IPS-15b (cell line): ENCODE measurements around the gene CEP170B.
A peak's percentile ranks its signal among the peaks of the same experiment; 100 is the strongest.

Source experiments
- H3K27me3 ChIP-seq: one replicate; pipeline ENCODE4 v1.6.1; 2013; ENCODE audit warnings: low read length; ENCODE audit not compliant: control insufficient read depth, insufficient read depth
- H3K36me3 ChIP-seq: one replicate; pipeline ENCODE4 v1.6.1; 2013; ENCODE audit warnings: low read length; ENCODE audit not compliant: control insufficient read depth, insufficient read depth
- H3K4me1 ChIP-seq: one replicate; pipeline ENCODE4 v1.6.1; 2013; ENCODE audit warnings: mild to moderate bottlenecking, low read length; ENCODE audit not compliant: control insufficient read depth, insufficient read depth
- H3K4me3 ChIP-seq: one replicate; pipeline ENCODE4 v1.5.1; 2013; ENCODE audit warnings: low read depth, low read length
- H3K9ac ChIP-seq: one replicate; pipeline ENCODE4 v1.6.1; 2013; ENCODE audit warnings: low read depth, mild to moderate bottlenecking, low read length
- H3K9me3 ChIP-seq: one replicate; pipeline ENCODE4 v1.6.1; 2013; ENCODE audit warnings: mild to moderate bottlenecking, low read length; ENCODE audit not compliant: control insufficient read depth, insufficient read depth

Gene CEP170B

GRCh38 chr14:104931771-104932675, 67.0 kb downstream of the CEP170B start:
- H3K4me1 ChIP-seq, result no peaks in the 10 kb centered on the region
- H3K4me3 ChIP-seq, result peak overlapping the region; percentile 46
- no peak overlapping the region for H3K9ac ChIP-seq
- no peaks in the 10 kb centered on the region for H3K9me3 ChIP-seq
- H3K36me3 ChIP-seq, result no peaks in the 10 kb centered on the region
- peaks cover 44% of the 10 kb centered on the region for H3K27me3 ChIP-seq

GRCh38 chr14:104932676-104933631, 67.9 kb downstream of the CEP170B start:
- Histone ChIP-seq H3K27me3 (peaks cover 53% of the 10 kb centered on the region), H3K9ac (no peak overlapping the region), H3K4me3 (peak overlapping the region; percentile 46), H3K36me3 (no peaks in the 10 kb centered on the region), H3K9me3 (no peaks in the 10 kb centered on the region), H3K4me1 (no peaks in the 10 kb centered on the region)

DNA sequence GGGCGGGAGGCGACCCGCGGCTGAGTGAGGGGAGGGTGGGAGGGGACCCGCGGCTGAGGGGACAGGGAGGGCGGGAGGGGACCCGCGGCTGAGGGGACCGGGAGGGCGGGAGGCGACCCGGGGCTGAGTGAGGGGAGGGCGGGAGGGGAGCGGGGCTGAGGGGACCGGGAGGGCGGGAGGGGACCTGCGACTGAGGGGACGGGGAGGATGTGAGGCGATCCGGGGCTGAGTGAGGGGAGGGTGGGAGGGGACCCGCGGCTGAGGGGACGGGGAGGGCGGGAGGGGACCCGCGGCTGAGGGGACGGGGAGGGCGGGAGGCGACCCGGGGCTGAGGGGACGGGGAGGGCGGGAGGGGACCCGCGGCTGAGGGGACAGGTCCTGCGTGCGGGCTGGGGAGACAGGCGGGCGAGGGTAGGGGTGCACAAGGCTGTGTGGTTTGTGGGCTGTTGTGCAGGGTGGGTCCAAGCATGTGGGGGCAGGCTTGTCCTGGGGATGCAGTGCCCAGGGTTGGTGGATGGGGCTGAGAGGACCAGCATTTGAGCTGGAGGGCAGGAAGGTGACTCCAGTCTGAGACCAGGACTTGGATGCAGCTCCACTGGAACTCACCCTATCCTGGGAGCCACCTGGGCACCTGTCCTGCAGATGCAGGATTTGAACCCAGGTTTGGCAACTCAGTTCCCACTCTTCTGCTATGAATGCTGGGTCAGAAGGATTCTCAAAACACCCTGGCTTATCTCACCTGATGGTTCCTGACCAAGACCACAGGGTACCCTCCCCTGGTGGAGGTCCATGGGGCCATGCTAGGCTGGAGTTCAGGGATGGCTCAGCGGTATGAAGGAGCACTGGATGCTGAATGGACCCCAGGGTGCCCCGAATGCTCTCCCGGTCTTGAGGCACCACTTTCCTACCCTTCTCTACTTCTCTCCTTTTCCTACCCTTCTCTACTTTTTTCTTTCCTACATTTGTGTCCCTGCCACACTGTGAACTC, 69.0 kb downstream of the CEP170B start:
- H3K4me1 ChIP-seq, result no peaks in the 10 kb centered on the region

DNA sequence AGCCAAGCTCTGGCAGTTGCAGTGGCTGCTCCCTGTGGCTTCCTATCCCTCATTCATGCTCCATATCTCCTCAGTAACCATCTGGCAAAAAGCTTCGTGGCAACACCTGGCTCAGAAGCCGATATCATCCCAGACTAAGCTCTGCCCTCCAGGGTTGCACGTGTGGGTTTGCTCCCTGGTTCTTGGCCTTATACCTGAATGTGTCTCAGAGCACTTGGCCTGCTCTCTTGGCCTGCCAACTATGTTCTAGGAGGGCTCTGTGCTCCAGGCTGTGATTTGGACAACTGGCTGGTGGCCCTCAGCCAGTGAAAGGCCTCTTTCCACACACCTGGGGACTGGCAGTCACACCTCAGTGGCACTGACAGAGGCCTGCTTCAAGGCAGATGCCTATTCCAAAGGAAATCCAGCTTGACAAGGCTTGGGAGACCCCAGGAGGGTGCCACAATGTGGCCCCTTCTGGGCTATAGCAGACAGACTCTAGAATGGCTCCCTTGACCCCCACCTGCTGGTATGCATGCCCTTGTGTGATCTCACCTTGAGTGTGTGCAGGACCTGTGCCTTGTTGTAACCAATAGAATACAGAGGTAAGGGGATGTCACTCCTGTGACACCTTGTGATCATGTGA, 70.1 kb downstream of the CEP170B start:
- no peaks in the 10 kb centered on the region for H3K4me1 ChIP-seq
- H3K36me3 ChIP-seq, result no peaks in the 10 kb centered on the region
- H3K9me3 ChIP-seq, result no peaks in the 10 kb centered on the region
- H3K27me3 ChIP-seq, result peaks cover 54% of the 10 kb centered on the region
- no peak overlapping the region for H3K9ac ChIP-seq
- H3K4me3 ChIP-seq, result no peak overlapping the region

More for the DNA sequence above, 69.0 kb downstream of the CEP170B start:
- Histone ChIP-seq H3K4me3 (peak overlapping the region; percentile 47), H3K9ac (no peak overlapping the region), H3K9me3 (no peaks in the 10 kb centered on the region), H3K36me3 (no peaks in the 10 kb centered on the region), H3K27me3 (peaks cover 57% of the 10 kb centered on the region)

GRCh38 chr14:104935955-104936354, 70.9 kb downstream of the CEP170B start:
- no peaks in the 10 kb centered on the region for H3K36me3 ChIP-seq

DNA sequence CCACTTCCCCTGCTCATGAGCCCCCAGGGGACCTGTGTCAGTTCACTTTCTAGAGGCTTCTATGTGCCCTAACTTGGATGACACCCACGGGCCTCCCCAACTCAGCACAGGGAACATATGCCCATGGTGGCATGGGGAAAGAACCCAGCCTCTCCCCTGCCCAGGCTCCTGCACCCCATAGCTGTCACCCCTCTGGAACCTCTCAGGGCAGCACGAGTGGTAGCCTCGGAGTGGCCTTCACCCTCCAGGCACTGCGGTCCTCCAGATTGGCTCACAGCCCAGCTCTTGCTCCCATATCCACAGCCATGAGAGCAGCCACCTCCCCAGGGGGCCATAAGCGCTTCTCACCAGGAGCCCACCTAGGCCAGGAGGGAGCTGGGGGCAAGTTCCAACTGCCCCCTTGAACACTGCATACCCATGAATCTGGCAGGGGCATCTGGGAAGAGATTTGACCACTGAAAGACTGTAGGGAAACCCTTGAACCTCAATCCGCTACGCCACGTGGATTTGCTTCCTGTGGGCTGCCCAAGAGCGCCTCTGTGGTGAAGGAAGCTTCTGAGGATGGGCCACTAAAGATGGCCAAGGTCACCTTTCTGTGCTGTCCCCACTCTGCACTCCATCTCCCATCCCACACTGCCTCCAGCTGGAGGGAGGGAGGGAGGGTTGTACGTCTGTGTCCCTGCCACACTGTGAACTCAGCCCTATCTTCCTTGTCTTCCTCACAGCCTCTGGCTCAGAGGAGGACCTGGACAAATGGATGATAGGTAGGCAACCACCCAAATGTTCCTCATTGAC, 71.5 kb downstream of the CEP170B start:
- H3K4me1 ChIP-seq, result no peaks in the 10 kb centered on the region
- no peak overlapping the region for H3K9ac ChIP-seq
- H3K4me3 ChIP-seq, result no peak overlapping the region
- peaks cover 45% of the 10 kb centered on the region for H3K27me3 ChIP-seq
- H3K9me3 ChIP-seq, result no peaks in the 10 kb centered on the region
- no peaks in the 10 kb centered on the region for H3K36me3 ChIP-seq

More at GRCh38 chr14:104935955-104936354, 70.9 kb downstream of the CEP170B start:
- Histone ChIP-seq H3K9me3 (no peaks in the 10 kb centered on the region), H3K4me3 (no peak overlapping the region), H3K27me3 (peaks cover 51% of the 10 kb centered on the region), H3K4me1 (no peaks in the 10 kb centered on the region), H3K9ac (no peak overlapping the region)

GRCh38 chr14:104937161-104937560, 72.1 kb downstream of the CEP170B start:
- Histone ChIP-seq H3K9me3 (no peaks in the 10 kb centered on the region), H3K27me3 (peaks cover 39% of the 10 kb centered on the region)

GRCh38 chr14:104937694-104938365, 72.8 kb downstream of the CEP170B start:
- no peaks in the 10 kb centered on the region for H3K36me3 ChIP-seq
- H3K9ac ChIP-seq, result no peak overlapping the region
- no peak overlapping the region for H3K4me3 ChIP-seq
- no peaks in the 10 kb centered on the region for H3K9me3 ChIP-seq
- H3K4me1 ChIP-seq, result no peaks in the 10 kb centered on the region
- peaks cover 33% of the 10 kb centered on the region for H3K27me3 ChIP-seq

More at GRCh38 chr14:104937161-104937560, 72.1 kb downstream of the CEP170B start:
- Histone ChIP-seq H3K4me3 (no peak overlapping the region), H3K4me1 (no peaks in the 10 kb centered on the region), H3K36me3 (no peaks in the 10 kb centered on the region), H3K9ac (no peak overlapping the region)

- H3K9ac ChIP-seq, result no peak overlapping the region
- no peaks in the 10 kb centered on the region for H3K4me1 ChIP-seq
- H3K36me3 ChIP-seq, result no peaks in the 10 kb centered on the region
- H3K4me3 ChIP-seq, result no peak overlapping the region
- H3K27me3 ChIP-seq, result peaks cover 33% of the 10 kb centered on the region
- H3K9me3 ChIP-seq, result no peaks in the 10 kb centered on the region
Measured at GRCh38 chr14:104938436-104938835, 73.4 kb downstream of the CEP170B start.

GRCh38 chr14:104938960-104939359, 73.9 kb downstream of the CEP170B start:
- H3K4me3 ChIP-seq, result no peak overlapping the region
- no peaks in the 10 kb centered on the region for H3K36me3 ChIP-seq
- H3K4me1 ChIP-seq, result no peaks in the 10 kb centered on the region
- H3K27me3 ChIP-seq, result peaks cover 33% of the 10 kb centered on the region
- H3K9ac ChIP-seq, result no peak overlapping the region
- H3K9me3 ChIP-seq, result no peaks in the 10 kb centered on the region
